Hematopoietic multipotent progenitor cell treated with erythropoietin and hydrocortisone succinate and interleukin-3 and kit ligand, for 4 days (in vitro differentiated cells): ENCODE data around the gene WDR74.
"Not testable (repeated sequence)": the region's sequence is repeated elsewhere in the genome, so short reads cannot be mapped to it uniquely, and the experiment has no call there.

Source experiments
- DNase-seq: peaks from one replicate; pipeline ENCODE4 v3.0.0-alpha.2; 2015

WDR74 gene

DNA sequence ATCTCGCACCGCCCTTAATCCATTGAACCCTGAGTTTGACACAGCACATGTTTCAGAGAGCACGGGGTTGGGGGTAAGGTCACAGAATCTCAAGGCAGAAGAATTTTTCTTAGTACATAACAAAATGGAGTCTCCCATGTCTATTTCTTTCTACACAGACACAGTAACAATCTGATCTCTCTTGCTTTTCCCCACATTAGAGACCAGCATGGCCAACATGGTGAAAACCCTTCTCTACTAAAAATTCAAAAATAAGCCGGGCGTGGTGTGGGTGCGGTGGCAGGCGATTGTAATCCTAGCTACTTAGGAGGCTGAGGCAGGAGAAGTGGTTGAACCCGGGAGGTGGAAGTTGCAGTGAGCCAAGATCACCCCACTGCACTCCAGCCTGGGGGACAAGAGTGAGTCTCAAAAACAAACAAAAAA lies 19.9 kb upstream of the WDR74 start:
- peak; percentile 45 for DNase-seq

DNA sequence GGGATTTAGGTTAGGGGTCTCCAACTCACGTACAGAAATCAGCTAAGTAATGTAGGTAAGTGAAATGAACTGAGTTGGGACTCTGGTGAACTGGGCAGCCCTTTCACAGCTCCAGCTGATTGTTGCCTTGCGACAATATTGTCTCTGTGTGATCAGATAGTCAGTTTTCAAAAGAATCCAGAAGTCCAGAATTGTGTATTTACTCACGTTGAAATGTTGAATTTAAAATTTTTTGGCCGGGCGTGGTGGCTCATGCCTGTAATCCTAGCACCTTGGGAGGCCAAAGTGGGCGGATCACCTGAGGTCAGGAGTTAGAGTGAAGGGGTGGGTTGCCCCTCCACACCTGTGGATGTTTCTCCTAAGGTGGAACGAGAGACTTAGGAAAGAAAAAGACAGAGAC lies 18.8 kb upstream of the WDR74 start:
- no peak for DNase-seq

DNA sequence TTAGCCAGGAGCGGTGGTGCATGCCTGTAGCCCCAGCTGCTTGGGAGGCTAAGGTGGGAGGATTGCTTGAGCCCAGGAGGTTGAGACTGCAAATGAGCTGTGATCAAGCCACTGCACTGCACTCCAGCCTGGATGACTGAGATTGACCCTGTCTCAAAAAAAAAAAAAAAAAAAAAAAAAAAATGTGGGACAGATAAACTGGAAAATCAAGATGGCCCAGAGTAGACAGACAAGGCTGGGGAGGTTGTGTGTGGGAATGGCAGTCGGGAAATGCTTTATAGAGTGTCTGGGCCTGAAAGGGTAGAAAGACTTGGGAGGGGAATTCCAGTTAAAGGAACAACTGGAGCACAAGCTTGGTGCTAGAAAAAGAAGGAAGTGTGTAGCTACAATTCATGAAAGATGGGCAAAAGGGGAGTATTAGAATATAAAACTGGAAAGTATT lies 18.2 kb upstream of the WDR74 start:
- DNase-seq, result no peak

DNA sequence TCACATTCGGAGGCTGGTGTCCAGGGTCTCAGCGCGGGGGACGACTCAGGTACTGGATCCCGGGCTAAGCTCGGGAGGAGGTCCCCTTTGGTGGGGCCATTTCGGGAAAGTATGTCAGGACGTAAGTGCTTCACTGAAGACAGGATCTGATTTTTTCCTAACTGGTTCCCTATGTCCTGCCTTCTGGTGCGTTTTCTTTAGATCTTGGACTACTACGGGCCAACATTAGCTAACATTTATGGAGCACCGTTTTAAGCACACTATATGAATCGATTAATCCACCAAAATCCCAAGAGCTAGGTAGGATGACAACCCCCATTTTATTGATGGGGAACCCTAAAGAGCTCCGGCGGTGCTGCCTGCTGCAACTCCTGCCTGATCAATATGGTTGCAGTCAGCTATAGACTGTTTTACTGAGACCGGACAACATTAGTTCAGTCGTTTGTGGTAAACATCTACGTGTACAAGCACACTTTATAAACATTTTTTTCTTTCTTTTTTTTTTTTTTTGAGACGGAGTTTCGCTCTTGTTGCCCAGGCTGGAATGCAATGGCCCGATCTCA lies 17.0 kb upstream of the WDR74 start:
- DNase-seq, result peak; percentile 50

DNA sequence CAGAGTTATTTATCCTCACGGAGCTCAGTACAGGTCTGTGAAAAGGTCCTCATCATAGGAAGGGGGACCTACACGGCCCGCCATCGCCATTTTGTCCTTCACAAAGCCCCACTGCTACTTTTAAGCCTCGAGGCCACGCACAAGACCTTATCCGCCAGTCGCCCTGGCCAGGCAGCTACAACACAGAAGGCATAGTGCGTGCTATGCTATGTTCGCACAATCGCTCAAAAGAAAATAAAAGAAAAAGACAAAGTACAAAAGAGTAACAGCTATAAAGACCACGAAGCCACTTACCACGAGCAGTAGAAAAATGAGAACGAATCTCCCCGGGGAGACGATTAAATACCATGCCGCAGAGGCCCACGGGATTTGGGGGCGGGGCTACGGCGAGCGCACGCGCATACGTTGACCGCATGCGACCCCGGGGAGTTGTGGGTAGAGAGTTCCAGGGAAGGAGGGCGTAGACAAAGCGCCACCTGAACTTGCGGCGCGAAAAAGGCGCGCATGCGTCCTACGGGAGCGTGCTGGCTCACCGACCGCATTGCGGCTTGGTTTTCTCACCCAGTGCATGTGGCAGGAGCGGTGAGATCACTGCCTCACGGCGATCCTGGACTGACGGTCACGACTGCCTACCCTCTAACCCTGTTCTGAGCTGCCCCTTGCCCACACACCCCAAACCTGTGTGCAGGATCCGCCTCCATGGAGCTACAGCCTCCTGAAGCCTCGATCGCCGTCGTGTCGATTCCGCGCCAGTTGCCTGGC lies 16.4 kb upstream of the WDR74 start:
- DNase-seq, result peak; percentile 99

GRCh38 chr11:62854825-62855570 lies 15.6 kb upstream of the WDR74 start:
- no peak for DNase-seq

- DNase-seq, result no peak
Observed at GRCh38 chr11:62854013-62854824, 14.8 kb upstream of the WDR74 start.

- DNase-seq, result no peak
Observed at GRCh38 chr11:62853279-62853965, 14.0 kb upstream of the WDR74 start.

DNA sequence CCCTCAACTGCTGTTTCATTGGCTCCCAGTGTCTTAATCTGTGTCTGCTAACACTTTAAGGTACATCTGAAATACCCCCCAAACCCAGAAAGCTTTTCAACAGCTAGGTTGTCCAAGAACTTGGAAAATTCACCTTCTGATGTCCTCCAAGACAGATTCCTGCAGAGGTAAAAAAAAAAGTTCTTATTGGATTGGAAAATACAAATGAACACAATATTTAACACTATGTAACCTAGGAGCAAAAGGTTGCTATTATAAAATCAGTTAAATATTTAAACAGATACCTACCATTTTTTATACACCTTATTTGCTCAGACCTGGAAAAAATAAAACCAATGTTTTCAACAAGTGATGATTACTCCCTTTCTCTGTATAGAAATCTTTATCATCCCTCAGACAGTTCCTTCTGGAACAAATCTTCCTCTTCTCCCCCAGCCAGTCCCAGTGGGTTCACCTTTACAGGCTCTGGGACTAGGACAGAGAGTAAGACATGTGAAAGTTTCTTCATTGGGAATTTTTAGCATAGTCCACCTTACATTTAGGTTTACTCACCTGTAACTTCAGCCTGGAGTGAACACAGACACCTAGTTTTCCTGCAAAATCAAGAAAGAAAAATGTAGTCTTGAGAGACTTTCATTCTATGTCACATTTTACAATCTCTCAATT lies 13.3 kb upstream of the WDR74 start:
- DNase-seq, result no peak

- DNase-seq, result no peak
Observed at GRCh38 chr11:62851807-62852522, 12.6 kb upstream of the WDR74 start.

GRCh38 chr11:62850911-62851806 lies 11.8 kb upstream of the WDR74 start:
- peak; percentile 71 for DNase-seq

GRCh38 chr11:62847767-62848314 lies 8.5 kb upstream of the WDR74 start:
- no peak for DNase-seq

GRCh38 chr11:62846177-62846576 lies 6.8 kb upstream of the WDR74 start:
- no peak for DNase-seq

DNA sequence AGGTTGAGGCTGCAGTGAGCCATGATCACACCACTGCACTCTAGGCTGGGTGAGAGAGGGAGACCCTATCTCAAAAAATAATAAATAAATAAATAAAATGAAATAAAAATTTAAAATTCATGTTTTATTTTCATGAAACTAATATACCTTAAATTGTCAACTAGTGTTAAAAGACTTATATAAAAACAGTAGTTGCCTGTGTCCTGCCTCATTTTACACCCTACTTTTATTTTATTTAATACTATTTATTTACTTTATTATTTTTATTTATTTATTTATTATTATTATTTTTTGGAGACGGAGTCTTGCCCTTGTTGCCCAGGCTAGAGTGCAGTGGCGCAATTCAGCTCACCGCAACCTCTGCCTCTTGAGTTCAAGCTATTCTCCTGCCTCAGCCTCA lies 4.8 kb upstream of the WDR74 start:
- DNase-seq, result no peak

DNA sequence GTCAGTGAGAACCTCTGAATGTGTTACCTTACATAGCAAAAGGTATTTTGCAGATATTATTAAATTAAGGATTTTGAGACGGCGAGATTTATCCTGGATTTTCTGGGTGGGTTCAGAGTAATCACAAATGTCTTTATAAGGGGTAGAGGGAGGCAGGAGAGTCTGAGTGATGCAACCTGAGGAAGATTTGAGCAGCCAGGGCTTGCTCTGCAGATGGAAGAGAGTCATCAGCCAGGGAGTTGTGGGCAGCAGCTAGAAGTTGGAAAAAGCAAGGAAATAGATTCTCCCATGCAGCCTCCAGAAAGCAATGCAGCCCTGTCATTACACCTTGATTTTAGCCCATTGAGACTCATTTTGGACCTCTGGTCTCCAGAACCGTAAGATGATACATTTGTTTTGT lies 4.1 kb upstream of the WDR74 start:
- DNase-seq, result no peak

DNA sequence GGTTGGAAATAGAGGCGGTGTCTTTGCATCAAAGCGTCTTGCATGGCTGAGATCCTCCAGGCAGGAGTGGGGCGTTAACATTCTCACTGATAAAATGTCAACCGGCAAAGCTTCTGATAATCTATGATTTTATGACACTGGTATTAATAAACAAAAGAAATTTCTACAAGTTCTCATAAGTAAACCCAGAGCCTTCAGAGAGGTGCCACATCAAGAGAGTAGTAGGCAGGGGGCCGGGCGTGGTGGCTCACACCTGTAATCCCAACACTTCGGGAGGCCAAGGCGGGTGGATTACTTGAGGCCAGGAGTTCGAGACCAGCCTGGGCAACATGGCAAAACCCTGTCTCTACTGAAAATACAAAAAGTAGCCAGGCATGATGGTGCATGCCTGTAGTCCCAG lies 3.5 kb upstream of the WDR74 start:
- not testable (repeated sequence) for DNase-seq

- peak; percentile 58 for DNase-seq
Observed at GRCh38 chr11:62842171-62842741, 2.9 kb upstream of the WDR74 start.

DNA sequence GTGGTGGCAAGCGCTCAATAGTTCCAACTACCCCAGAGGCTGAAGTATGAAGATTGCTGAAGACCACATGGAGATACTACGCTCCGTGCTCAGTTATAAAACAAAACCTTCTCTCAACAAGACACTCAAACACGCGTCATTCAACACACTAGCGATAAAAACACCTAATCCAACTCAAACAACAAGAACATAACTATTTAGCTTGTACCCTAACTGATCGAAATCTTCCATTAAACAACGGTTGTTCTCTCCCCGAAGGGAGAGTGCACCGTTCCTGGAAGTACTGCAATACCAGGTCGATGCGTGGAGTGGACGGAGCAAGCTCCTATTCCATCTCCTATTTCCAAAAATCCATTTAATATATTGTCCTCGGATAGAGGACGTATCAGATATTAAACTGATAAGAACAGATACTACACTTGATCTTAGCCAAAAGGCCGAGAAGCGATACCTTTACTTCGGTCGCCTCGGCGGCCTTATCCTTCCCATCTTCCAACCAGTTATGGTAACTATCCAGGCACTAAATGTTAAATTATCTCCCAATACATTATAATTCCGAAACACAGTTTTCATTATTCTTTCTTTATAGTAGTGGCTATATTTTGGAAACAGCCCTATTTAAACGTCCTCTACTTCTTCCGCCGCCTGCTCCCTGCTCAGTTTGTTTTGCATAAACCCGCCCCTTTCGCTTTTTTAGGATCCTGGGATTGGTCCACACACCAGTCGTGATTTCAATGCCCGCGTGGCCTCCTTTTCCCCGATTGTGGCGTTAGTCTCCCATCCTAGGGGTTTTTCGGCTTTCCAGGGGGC lies 2.2 kb upstream of the WDR74 start:
- DNase-seq, result peak; percentile 99
